NCI-H2227 treated with DMSO at 0.1 percent for 48 hours (cell line): Measurements from ENCODE around the gene OR2J3.
"Not testable (repeated sequence)": the region's sequence is repeated elsewhere in the genome, so short reads cannot be mapped to it uniquely, and the experiment has no call there.

ENCODE experiments used
- DNase-seq: peaks from one replicate; lab custom pipeline; 2025; lab: John Stamatoyannopoulos, UW

The OR2J3 gene

DNA sequence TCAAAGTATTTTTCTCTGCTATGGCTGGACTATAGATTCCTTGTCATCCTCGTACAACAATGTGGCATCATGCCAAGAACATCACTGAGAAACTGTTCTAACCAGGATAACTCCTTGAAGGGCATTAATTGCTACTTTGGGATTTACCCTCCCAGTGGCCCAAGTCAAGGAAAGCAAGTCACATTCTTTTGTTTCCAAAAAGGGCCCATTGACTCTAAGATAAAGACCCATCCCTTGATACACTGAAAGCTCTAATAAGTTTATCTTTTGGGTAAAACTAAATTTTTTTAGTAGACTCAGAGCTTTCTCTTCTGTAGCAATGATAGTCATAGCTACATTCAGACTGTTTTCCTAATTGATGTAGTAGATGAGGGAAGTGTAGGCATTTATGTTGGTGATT is at the start of gene OR2J3:
OR2J3 (plus strand) TSS at position 301 of the 400 bp plus-strand sequence. CDS start 3,833 bp downstream, outside the sequence.
- no peak for DNase-seq

DNA sequence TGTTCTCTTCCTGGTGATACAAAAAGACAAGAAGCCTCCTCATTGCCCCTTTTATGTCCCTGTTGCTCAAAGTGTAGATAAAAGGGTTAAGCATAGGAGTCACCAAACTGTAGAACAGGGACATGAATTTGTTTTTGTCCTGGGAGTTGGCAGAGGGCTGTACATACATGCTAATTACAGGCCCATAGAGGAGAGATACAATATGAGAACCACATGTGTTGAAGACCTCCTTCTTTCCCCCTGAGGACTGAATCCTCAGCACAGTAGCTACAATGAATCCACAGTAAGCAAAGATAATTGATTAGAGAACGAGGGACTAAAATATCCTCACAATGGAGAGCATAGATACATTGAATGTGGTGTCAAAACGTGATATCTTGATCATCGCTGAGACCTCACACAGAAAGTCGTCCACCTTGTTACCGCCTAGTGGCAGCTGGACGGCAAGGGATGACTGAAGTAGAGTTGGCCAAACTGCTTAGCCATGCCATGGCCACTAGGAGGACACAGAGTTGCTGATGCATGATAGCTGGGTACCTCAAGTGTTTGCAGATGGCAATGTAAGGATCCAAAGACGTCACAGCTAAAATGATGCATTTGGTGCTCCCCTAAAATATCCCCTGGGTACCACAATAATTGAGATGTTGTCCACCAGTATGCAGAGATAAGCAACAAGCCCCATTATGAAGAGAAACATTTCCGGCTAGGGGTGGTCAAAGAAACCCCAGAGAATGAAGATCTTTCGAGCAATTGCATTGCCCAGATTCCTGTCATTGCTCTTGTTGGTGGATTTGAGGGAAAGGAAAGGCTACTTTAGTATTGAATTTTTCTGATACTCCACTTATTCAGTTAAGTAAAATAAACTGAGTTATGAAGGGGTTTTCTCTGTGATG is 35.8 kb upstream of the OR2J3 start:
- no peak for DNase-seq

DNA sequence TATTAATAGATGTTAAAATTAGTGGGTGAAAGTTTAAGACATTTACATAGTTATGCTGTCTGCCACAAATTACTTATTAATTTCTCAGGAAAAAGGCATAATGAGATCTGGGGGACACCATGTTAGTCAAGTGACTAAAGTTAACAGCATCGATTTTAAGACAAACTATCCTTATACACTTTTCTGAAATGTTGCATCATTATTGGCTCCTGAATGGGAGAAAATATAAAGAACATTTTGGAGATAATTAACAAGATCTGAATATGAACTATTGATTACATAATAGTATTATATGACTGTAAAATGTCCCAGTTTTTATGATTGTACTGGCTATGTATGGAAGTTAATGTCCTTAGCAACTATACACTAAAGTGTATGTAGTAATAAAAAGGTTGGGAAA is 28.7 kb upstream of the OR2J3 start:
- no peak for DNase-seq

DNA sequence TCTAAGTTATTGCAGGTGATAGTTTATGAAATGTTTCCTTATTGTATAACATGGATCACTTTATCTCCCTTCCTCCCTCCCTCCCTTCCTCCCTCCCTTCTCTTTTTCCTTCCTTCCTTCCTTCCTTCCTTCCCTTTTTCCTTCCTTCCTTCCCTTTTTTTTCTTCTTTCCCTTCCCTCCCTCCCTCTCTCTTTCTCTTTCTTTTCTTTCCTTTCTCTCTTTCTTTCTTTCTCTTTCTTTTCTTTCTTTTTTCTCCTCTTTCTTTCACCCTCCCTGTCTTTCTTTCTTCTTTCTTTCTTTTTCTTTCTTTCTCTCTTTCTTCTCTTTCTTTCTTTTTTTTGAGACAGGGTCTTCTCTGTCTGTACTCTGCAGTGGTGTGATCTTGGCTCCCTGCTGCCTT is 26.5 kb upstream of the OR2J3 start:
- DNase-seq, result no peak

DNA sequence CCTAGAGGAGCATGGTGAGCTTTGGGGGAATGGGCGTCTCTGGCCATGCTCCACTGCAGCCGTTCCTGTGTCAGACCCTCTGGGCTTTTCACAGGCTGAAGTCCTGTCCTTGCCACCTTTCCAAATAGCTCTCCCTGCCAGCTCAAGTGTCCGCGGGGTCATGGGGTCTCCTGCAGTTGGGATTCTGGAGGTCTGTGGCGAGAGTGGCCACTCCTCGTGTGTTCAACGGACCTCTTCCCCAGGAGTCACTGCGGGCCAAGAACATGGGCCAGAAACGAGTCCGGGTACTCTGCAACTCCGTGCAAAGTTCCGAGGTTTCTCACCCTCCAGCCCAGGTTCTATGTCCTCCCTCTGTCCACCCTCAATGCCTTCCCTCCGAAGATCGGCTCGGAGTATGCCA is 25.4 kb upstream of the OR2J3 start:
- DNase-seq, result no peak

DNA sequence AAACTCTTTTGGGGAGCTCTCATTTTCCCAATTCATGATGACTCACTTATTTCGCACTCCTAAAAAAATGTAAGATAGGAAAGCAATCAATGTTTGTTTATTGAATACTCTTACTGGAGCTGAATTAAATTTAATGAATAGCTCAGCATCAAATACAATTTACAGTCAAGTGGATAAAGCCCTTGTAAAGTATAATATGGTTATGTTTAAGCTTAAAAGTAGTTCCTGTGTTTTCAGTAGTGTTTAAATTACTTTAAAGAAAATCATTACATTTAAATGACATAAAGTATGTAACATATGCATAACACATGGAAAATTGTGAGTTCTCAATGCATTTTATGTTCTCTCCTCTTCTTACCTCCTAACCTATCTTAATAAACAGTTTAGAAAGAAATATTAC is 20.6 kb upstream of the OR2J3 start, which contains the start of gene OR2B3:
OR2B3 (minus strand) TSS at position 101 of the 400 bp plus-strand sequence; CDS start at position 36, 65 bp downstream.
- DNase-seq, result no peak

DNA sequence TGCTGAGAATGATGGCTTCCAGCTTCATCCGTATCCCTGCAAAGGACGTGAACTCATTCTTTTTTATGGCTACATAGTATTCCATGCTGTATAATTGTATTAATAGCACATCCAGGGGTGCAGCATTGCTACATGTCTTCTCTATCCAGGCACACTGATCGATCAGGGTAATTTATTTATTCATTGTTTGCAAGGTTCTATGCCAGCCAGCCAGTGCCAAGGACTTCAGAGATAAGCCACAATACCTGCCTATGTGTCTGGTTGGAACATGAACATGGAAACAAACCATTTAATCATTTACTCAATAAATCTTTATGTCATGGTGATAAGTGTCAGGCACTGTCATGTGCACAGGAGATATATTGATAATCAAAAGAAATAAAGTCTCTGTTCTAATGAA is 14.9 kb upstream of the OR2J3 start:
- no peak for DNase-seq

DNA sequence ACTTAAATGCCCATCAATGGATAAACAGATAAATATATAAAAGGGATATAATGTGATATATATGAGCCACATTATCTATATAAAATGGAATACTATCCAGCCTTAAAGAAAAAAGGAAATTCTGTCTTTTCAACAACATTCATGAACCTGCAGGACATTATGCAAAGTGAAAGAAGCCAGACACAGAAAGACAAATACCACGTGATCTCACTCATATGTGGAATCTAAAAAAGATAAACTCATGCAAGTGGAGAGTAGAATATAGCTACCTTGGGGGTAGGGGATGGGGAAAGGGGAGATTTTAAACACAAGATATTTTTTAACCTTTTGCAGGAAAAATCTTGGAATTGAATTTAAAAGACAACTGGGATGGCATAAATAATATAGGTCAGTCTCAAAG is 10.1 kb upstream of the OR2J3 start:
- no peak for DNase-seq

DNA sequence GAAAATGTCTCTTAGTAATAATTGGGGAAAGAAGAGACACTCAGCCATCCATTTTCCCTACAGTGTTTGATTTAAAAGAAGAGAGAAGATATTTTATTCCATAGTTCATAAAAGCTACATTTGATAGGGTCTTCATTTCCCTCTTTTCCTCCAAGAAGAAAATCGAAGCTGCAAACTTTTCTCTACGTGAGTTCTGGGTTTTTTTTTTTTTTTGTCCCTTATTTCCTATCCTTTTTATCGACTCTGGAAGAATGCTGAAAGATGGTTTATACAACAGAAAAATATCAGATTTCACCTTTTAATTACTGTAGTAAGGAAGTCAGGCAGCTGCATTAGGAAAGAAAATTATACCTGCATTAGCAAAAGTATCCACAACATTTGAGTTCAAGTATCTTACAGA is 8.7 kb upstream of the OR2J3 start, which contains the start of gene OR2J1:
OR2J1 (plus strand) TSS at position 301 of the 400 bp plus-strand sequence. CDS start 1,453 bp downstream, outside the sequence.
- DNase-seq, result no peak

DNA sequence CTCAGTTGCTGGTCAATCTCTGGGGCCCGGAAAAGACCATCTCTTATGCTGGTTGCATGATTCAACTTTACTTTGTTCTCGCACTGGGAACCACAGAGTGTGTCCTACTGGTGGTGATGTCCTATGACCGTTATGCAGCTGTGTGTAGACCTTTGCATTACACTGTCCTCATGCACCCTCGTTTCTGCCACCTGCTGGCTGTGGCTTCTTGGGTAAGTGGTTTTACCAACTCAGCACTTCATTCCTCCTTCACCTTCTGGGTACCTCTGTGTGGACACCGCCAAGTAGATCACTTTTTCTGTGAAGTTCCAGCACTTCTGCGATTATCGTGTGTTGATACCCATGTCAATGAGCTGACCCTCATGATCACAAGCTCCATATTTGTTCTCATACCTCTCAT is 4.3 kb downstream of the OR2J3 start:
- no peak for DNase-seq

DNA sequence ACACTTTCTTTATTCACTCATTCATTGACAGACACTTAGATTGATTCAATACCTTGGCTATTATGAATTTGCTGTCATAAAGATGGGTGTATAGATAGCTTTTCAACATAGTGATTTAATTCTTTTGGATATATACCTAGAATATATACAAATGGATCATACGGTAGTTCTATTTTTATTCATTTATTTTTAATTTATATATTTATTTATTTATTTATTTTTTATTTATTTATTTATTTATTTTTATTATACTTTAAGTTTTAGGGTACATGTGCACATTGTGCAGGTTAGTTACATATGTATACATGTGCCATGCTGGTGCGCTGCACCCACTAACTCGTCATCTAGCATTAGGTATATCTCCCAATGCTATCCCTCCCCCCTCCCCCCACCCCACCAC is 7.1 kb downstream of the OR2J3 start:
- not testable (repeated sequence) for DNase-seq

DNA sequence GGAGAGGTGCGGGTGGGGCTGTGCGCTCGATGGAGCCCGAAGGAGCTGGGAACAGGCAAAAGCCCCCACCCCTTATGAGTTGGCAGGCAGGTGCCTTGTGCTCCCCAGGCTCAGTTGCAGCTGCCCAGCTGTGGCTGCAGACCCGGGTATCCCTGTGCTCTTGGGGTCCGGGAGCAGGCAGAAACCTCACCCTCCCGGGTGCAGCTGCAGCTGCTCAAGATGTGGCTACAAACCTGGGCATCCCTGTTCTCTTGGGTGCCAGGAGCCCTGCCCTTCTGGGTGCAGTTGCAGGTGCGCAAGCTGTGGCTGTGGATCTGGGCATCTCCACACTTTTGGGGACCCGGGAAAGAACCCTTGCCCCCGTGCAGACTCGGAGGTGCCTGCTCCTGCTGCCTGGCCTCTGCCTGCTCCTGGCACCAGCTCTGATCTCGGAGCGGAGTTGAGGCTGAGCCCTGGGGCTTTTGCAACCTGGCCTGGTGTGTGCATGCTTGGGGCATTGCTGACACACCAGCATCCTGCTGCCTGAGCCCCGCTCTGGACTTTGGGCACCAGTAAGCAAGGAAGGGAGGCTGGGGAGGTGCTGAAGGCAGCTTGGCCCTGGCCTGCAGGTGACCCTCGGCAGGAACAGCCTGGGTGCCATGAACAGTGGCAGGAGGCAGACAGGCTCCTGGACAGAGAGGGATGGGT is 21.6 kb downstream of the OR2J3 start:
- DNase-seq, result no peak

DNA sequence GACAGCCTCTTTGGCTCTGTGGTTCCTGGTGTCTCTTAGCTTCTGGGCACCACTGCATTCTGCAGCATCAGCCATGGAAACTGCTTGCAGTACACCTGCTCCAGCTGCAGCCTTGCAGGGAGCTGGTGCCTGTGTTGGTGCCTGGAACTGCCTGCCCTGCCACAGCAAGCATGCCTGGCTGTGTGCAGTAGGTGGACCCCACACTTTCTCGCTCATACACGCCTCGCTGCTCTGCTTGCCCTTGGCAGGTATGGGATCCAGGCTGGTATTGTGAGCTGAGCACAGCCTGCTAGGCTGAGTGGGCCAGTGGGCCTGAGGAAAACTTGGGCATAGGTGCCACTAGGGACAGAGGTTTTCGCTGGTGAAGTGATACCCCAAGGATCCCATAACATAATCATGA is 22.8 kb downstream of the OR2J3 start:
- DNase-seq, result no peak

DNA sequence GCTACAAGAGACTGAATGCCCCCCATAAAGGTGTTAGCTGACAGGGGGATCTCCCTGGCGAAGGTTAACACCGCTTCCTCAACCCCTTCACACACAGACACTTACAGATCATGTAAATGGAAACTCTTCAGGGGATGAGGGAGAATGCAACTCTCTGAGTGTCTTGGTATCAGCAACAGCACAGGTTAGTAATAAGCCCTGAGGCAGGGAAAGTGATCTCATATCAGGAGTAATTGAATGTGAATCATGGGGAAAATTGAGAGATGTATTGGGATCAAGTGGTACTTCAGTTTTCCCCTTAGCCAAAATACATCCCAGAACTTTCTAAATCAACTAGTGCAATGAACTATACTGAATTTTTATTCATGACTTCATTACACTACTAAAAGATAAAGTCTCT is 23.8 kb downstream of the OR2J3 start:
- DNase-seq, result no peak

DNA sequence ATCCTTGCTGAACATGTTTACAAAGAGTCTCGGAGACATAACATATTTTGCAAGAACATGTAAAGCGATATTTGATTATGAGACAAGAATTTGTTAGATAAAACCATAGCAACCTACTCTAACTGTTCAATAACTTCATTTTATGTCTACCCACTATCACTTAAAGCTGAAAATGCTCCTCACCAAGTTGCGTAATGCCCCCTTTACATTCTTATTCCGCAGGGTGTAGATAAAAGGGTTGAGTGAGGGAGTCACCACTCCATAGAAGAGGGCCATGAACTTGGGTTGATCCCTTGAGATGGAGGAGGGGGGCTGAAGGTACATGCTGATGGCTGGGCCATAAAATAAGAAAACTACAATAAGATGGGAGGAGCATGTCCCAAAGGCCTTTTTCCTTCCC is 29.9 kb downstream of the OR2J3 start:
- no peak for DNase-seq

DNA sequence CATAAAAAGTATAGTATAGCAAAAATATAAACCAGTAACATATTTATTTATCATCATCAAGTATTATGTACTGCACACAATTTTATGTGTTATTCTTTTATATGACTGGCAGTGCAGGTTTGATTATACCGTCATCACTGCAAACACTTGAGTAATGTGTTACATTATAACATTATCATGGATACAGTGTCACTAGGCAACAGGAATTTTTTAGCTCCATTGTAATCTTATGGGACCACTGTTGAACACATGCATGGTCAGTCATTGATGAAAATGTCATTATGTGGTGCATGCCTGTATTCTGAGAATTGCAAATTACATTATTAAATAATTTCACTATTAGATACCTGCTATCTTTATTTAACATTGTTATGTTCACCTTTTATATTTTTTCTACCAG is 33.7 kb downstream of the OR2J3 start:
- DNase-seq, result no peak

DNA sequence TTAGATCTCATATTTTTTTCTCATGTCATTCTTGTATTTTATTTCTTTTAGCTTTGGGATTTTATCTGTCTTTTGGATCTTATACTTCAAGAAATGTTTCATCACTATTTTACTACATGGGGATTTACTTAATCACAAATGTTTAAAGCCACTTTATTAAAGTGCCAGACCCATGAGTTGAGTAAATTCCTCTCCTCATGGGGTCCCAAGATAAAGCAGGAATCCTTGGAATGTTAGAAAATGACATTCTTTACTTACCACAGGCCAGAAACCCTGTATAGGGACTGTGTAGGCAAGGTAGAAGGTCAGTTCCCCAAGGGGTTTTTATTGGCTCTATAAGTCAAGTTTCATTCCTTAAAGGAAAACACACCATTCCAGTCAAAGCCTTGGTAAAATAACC is 34.5 kb downstream of the OR2J3 start:
- DNase-seq, result no peak

DNA sequence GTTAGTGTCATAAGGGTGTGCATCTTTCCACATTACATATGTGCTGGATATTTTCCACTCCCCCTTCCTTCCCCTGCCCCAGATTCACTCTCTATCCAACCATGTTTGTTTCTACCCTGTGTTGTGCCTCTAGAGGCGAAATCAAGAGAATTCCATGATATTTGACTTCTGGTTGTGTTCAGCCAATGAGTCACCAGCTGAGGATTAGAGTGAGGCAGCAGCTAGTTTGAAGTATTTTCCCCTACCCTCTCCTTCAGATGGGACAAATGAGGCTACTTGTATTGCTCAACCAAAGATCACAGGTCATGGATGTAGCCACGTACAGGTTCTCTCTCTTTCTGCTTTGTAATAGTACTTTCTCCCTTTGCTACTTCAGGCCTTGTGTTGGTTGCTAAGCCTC is 38.3 kb downstream of the OR2J3 start:
- DNase-seq, result no peak

DNA sequence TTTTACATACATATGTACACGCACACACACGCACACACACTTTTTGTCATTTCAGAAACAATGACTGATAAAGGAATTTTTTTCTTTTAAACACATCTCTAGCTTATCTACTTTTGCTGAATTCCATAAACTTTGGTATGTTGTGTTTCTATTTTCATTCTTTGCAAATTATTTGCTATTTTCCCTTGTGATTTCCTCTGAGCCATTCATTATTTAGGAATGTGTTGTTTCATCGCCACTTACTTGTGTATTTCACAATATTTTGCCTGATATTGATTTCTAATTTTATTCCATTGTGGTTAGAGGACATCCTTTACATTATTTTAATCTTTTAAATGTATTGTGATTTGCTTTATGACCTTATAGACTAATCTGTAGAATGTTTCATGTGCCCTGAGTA is 39.2 kb downstream of the OR2J3 start:
- no peak for DNase-seq

DNA sequence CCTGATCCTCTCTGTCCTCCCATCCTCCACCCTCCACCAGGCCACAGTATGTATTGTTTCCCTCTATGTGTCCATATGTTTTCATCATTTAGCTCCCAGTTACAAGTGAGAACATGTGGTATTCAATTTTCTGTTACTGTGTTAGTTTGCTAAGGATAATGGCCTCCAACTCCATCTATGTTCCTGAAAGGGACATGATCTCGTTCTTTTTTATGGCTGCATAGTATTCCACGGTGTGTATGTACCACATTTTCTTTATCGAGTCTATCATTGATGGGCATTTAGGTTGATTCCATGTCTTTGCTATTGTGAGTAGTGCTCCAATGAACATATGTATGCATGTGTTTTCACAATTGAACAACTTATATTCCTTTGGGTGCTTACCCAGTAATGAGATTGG is 41.6 kb downstream of the OR2J3 start:
- DNase-seq, result not testable (repeated sequence)

DNA sequence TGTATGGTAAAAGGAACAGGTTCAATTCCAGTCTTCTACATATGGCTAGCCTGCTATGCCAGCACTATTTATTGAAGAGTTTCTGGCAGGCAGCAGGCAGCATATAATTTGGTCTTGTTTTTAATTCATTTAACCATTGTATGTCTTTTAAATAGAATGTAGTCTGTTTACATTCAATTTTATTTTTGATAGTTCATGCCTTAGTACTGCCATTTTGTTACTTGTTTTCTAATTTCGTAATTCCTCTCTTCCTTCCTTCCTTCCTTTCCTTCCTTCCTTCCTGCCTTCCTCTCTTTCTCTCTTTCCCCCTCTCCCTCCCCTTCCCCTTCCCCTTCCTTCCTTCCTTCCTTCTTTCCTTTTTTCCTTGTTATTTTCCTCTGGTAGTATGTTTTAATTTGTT is 45.2 kb downstream of the OR2J3 start:
- DNase-seq, result no peak

DNA sequence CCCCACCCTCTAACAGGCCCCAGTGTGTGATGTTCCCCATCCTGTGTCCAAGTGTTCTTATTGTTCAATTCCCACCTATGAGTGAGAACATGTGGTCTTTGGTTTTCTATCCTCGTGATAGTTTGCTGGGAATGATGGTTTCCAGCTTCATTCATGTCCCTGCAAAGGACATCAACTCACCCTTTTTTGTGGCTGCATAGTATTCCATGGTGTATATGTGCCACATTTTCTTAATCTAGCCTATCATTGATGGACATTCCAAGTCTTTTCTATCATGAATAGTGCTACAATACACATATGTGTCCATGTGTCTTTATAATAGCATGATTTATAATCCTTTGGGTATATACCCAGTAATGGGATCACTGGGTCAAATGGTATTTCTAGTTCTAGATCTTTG is 47.3 kb downstream of the OR2J3 start:
- DNase-seq, result not testable (repeated sequence)

DNA sequence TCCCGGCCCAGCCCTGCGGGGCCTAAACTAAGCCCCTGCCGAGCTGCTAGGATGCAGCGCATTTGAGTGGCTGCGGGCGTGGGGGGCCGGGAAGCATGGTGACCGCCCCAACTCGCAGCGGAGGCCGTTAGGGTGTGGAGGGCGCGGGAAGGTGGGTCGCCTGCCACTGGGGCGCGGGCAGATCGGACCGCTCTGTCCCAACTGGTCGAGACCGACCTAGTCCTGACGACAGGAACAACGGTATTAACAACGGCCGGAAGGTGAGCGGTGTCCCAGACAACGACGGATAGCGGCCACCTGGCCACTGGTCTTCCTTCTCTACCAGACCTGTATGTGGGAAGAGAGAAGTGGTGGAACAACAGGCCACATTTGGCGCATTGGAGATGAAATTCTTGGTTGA is 52.1 kb downstream of the OR2J3 start:
- not testable (repeated sequence) for DNase-seq
